B cell (primary cell): ENCODE data around the gene PRIMPOL. TPM values are rescaled to one million over a fixed set of nuclear protein-coding genes. Genes with fewer than 3 reads are reported as not detected.
A peak's percentile ranks its signal among the peaks of the same experiment; 100 is the strongest.

Experiments used
- ATAC-seq: fragments of 200-7000 bp; cut with Tn5 transposase; one replicate; pipeline ENCODE4 v1.10.0; 2021; ENCODE audit warnings: low read depth, mild to moderate bottlenecking, moderate number of reproducible peaks, moderate library complexity
- CTCF ChIA-PET: fragments of 350-600 bp; sonication (Branson Sonifier 250); formaldehyde crosslinking; loops from one replicate; lab custom pipeline; 2021; ENCODE audit warnings: antibody characterized with exemption, inconsistent platforms; lab: Charles Lee
- POLR2A ChIA-PET: fragments of 350-600 bp; sonication (Branson Sonifier 250); formaldehyde crosslinking; loops from one replicate; lab custom pipeline; 2021; ENCODE audit warnings: antibody characterized with exemption; lab: Charles Lee
- DNase-seq: peaks from one replicate; pipeline ENCODE4 v3.0.0; 2013
- H2AFZ ChIP-seq: 2 replicates; pipeline ENCODE4 v1.6.1; 2012; ENCODE audit warnings: mild to moderate bottlenecking, low read depth, low read length; ENCODE audit not compliant: insufficient read depth, poor library complexity, severe bottlenecking
- H3K27ac ChIP-seq, 2 donors: 1 replicate in 1 of 2; 2 replicates in 1 of 2; pipeline ENCODE4 v1.5.1; 2012 to 2013; ENCODE audit warnings: low read length in 2 of 2, mild to moderate bottlenecking in 2 of 2, moderate library complexity in 1 of 2
- H3K27me3 ChIP-seq, 4 experiments: fragments of 200-600 bp in 1 of 4; sonication (generic) in 1 of 4; replicated peaks in 1 of 4; 1 replicate in 2 of 4; 2 replicates in 2 of 4; pipeline versions ENCODE4 v1.6.1 to v1.7.0; 2013 to 2016; ENCODE audit warnings: low read length in 3 of 4, mild to moderate bottlenecking in 2 of 4, mixed read lengths in 1 of 4, moderate library complexity in 1 of 4; ENCODE audit not compliant: insufficient read depth in 4 of 4, control insufficient read depth in 3 of 4; ENCODE audit errors: control extremely low read depth in 1 of 4
- H3K36me3 ChIP-seq, 2 experiments: replicated peaks in 1 of 2; 1 replicate in 1 of 2; 2 replicates in 1 of 2; pipeline versions ENCODE4 v1.6.1 to v1.7.1; 2013; ENCODE audit warnings: low read length in 1 of 2; ENCODE audit not compliant: insufficient read depth in 2 of 2, control insufficient read depth in 1 of 2; ENCODE audit errors: control extremely low read depth in 1 of 2, extremely low read depth in 1 of 2
- H3K4me1 ChIP-seq, 2 donors: fragments of 200-600 bp in 1 of 2; sonication (generic) in 1 of 2; 1 replicate in 1 of 2; 2 replicates in 1 of 2; pipeline versions ENCODE4 v1.5.1 to v1.6.1; 2013 to 2017; ENCODE audit warnings: low read length in 2 of 2; ENCODE audit not compliant: control insufficient read depth in 2 of 2, insufficient read depth in 2 of 2
- H3K4me2 ChIP-seq: replicated peaks from 2 replicates; pipeline ENCODE3; 2012; ENCODE audit warnings: mild to moderate bottlenecking, low read depth, low read length; ENCODE audit not compliant: poor library complexity, severe bottlenecking
- H3K4me3 ChIP-seq, 5 experiments: fragments of 200-600 bp in 1 of 5; sonication (generic) in 1 of 5; 1 replicate in 3 of 5; 2 replicates in 2 of 5; pipeline versions ENCODE4 v1.5.1 to v1.7.0; 2011 to 2016; ENCODE audit warnings: low read length in 4 of 5, mild to moderate bottlenecking in 4 of 5, low read depth in 2 of 5, control low read depth in 1 of 5, moderate library complexity in 1 of 5; ENCODE audit not compliant: insufficient read depth in 1 of 5; ENCODE audit errors: control extremely low read depth in 1 of 5, extremely low read depth in 1 of 5
- H3K79me2 ChIP-seq: fragments of 200-600 bp; sonication (generic); one replicate; pipeline ENCODE4 v1.6.0; 2016; ENCODE audit warnings: low read length; ENCODE audit not compliant: control insufficient read depth, insufficient read depth
- H3K9ac ChIP-seq: fragments of 200-600 bp; sonication (generic); 2 replicates; pipeline ENCODE4 v1.6.1; 2017; ENCODE audit warnings: mild to moderate bottlenecking, low read length, moderate library complexity
- H3K9me3 ChIP-seq, 3 donors: one replicate each; pipeline versions ENCODE4 v1.6.1 to v1.7.1; 2013; ENCODE audit warnings: low read length in 2 of 3; ENCODE audit not compliant: control insufficient read depth in 2 of 3, insufficient read depth in 1 of 3; ENCODE audit errors: control extremely low read depth in 1 of 3
- H4K20me1 ChIP-seq: 2 replicates; pipeline ENCODE4 v1.6.0; 2012; ENCODE audit warnings: mild to moderate bottlenecking, low read length; ENCODE audit not compliant: insufficient read depth, control insufficient read depth, poor library complexity, severe bottlenecking
- H3K27ac Mint-ChIP-seq: one replicate; pipeline ENCODE4 v1.8.0; 2021; ENCODE audit warnings: mixed read lengths
- H3K27me3 Mint-ChIP-seq: one replicate; pipeline ENCODE4 v1.8.0; 2021; ENCODE audit warnings: mixed read lengths
- H3K4me1 Mint-ChIP-seq: one replicate; pipeline ENCODE4 v1.8.0; 2021; ENCODE audit warnings: mixed read lengths
- H3K4me3 Mint-ChIP-seq: one replicate; pipeline ENCODE4 v1.8.0; 2021; ENCODE audit warnings: mixed read lengths
- H3K9me3 Mint-ChIP-seq: one replicate; pipeline ENCODE4 v1.8.0; 2022; ENCODE audit warnings: mixed read lengths; ENCODE audit not compliant: insufficient read depth
- EZH2 ChIP-seq: IDR thresholded peaks from 2 replicates; pipeline ENCODE4 v1.6.1; 2012; ENCODE audit warnings: borderline replicate concordance, low read depth, mild to moderate bottlenecking, moderate library complexity, low read length; ENCODE audit not compliant: insufficient read depth, poor library complexity, severe bottlenecking
- WGBS: methylation state at CpG from one replicate; pipeline ENCODE4 v1.1.5; 2013; ENCODE audit warnings: missing lambda C conversion rate; ENCODE audit not compliant: insufficient coverage; 5-methylcytosine and 5-hydroxymethylcytosine counted together
- intact Hi-C: fragments of 100-400 bp; cut with micrococcal nuclease; formaldehyde crosslinking; loops from one replicate; pipeline ENCODE4 v1.10.0; 2022
- polyA plus RNA-seq: library from polyadenylated mRNA; depleted of rRNA; stranded (reverse); fragments of >200 nt; gene quantifications from 2 replicates; pipeline ENCODE4 v1.2.3, GENCODE V29; 2012
- total RNA-seq, 2 donors: library from RNA; stranded (reverse); fragments of 120-200 nt in 1 of 2; gene quantifications; 1 replicate in 1 of 2; 2 replicates in 1 of 2; pipeline versions ENCODE4 v1.2.3 to v1.2.4, GENCODE V29; 2013 to 2022
- TF ChIP-seq, protein P1 (sequence below): fragments of 200-600 bp; IDR thresholded peaks from one replicate; pipeline ENCODE4 v1.8.0; 2022; ENCODE audit warnings: antibody characterized with exemption, mild to moderate bottlenecking

PRIMPOL gene
- total and polyA plus RNA-seq, 2 donors (not counting 1 experiment from before 2014, with no cell fraction given) = 15.4 to 16.3 TPM

DNA sequence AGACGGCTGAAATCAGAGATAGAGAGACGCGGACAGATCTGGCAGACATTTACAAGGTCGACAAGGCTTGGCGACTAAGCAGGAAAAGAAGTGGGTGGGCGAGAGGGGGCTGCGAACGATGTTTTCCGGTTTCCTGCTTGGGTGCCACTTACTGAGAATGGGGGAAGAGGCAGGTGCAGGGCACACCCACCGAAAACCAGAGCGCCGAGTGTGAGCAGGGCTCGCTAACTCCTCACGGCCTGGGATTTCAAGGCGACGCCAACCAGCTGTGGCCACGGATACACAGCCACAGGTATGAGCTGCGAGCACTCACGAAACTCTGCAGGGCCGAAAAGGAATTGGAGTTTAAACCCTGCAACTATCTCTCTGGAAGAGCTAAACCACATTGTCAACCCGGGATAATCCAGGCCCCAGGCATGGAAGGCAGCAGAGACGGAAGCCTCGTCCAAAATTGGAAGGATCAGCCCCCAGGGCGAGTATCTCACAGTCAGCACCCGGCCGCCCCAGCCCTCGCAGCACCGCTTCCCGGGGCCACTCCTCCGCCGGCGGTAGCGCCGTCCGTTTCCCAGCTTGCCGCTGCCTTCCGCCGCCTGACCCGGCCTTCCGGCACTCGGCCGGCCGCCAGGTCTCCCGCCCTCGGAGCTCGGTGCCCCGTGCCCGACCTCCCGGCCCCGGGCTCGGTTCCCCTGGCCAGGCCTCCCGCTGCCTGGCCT, 1.1 kb upstream of the PRIMPOL start:
- intact Hi-C loops = loop anchor here (1.0 to 5.0 kb wide), 8 partner anchors 86 to 822 kb away; partner anchors contain the start of genes ACSL1, CCDC110, CENPU and SLC25A4
- H2AFZ ChIP-seq = peak overlapping the region; percentile 91
- peaks cover 15% of the 10 kb centered on the region for H4K20me1 ChIP-seq
- peaks cover 1 to 6% of the 10 kb centered on the region in 2 experiments for H3K36me3 ChIP-seq
- H3K9me3 ChIP-seq = no peaks in the 10 kb centered on the region
- Mint-ChIP-seq H3K4me1 (peaks cover 50% of the 10 kb centered on the region), H3K4me3 (peak overlapping the region; percentile 94), H3K9me3 (no peaks in the 10 kb centered on the region), H3K27me3 (no peaks in the 10 kb centered on the region), H3K27ac (peak overlapping the region; percentile 93)
- H3K79me2 ChIP-seq = peaks cover 60% of the 10 kb centered on the region
- no peak for TF ChIP-seq EZH2
- TF ChIP-seq, protein P1, sequence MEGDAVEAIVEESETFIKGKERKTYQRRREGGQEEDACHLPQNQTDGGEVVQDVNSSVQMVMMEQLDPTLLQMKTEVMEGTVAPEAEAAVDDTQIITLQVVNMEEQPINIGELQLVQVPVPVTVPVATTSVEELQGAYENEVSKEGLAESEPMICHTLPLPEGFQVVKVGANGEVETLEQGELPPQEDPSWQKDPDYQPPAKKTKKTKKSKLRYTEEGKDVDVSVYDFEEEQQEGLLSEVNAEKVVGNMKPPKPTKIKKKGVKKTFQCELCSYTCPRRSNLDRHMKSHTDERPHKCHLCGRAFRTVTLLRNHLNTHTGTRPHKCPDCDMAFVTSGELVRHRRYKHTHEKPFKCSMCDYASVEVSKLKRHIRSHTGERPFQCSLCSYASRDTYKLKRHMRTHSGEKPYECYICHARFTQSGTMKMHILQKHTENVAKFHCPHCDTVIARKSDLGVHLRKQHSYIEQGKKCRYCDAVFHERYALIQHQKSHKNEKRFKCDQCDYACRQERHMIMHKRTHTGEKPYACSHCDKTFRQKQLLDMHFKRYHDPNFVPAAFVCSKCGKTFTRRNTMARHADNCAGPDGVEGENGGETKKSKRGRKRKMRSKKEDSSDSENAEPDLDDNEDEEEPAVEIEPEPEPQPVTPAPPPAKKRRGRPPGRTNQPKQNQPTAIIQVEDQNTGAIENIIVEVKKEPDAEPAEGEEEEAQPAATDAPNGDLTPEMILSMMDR = no peak
- peak overlapping the region; percentile 93 for H3K4me2 ChIP-seq
- ChIA-PET CTCF (interaction anchor here (1.3 to 2.7 kb wide), 4 partner anchors 85 to 384 kb away, joined by 3 to 10 read pairs (median 7); partner anchors contain the start of gene CENPU), POLR2A (interaction anchor here (1.1 to 2.5 kb wide), 3 partner anchors 85 to 380 kb away, joined by 4 to 23 read pairs (median 9); partner anchors contain the start of genes CENPU and IRF2)
- H3K4me3 ChIP-seq = peak overlapping the region; percentile 64 to 95 (median 89)
- H3K27me3 ChIP-seq = no peaks in the 10 kb centered on the region
- peaks cover 24 to 29% of the 10 kb centered on the region in 2 donors for H3K4me1 ChIP-seq
- DNase-seq (peak; percentile 54), ATAC-seq (peak; percentile 2)
- peak overlapping the region; percentile 97 for H3K9ac ChIP-seq
- H3K27ac ChIP-seq = peak overlapping the region; percentile 60 to 95
- under 1% methylated on average over 52 of the region's 52 CpGs for WGBS
